Measurements from ENCODE around the gene ACACB.

ACACB gene

GRCh38 chr12:109097435-109098182 is 18.8 kb upstream of the ACACB start, which contains the start of gene UNG:
UNG (plus strand) TSS chr12:109097597; CDS start chr12:109097680, 83 bp downstream.
- H3K4me3 ChIP-seq (replicated peaks in 1 of 2; ENCODE audit: low read depth in 2 of 2, low read length in 2 of 2), result peak within 1 kb of the TSS; percentile 63 to 82
- TF ChIP-seq CTCF (IDR thresholded peaks at IDR 0.05; ENCODE audit: low read depth, low read length), result no peak
- DNase-seq (ENCODE audit: low read depth in 2 of 2), result peak; percentile 95 to 97

GRCh38 chr12:109098183-109098604 is 18.2 kb upstream of the ACACB start:
- H3K4me3 ChIP-seq (replicated peaks in 1 of 2; ENCODE audit: low read depth in 2 of 2, low read length in 2 of 2), result peak overlapping the region; percentile 63 to 82
- DNase-seq (ENCODE audit: low read depth in 2 of 2), result peak; percentile 69 to 85
- TF ChIP-seq CTCF (IDR thresholded peaks at IDR 0.05; ENCODE audit: low read depth, low read length), result no peak

- DNase-seq (ENCODE audit: low read depth in 2 of 2), result peak in 1 of 2 donors; percentile 25
- no peak for TF ChIP-seq CTCF (IDR thresholded peaks at IDR 0.05; ENCODE audit: low read depth, low read length)
- H3K4me3 ChIP-seq (replicated peaks in 1 of 2; ENCODE audit: low read depth in 2 of 2, low read length in 2 of 2), result peak overlapping the region; percentile 63 to 82
Observed at GRCh38 chr12:109098651-109099050, 17.7 kb upstream of the ACACB start.

GRCh38 chr12:109099431-109100020 is 16.9 kb upstream of the ACACB start:
- no peak for TF ChIP-seq CTCF (IDR thresholded peaks at IDR 0.05; ENCODE audit: low read depth, low read length)
- no peak overlapping the region for H3K4me3 ChIP-seq (replicated peaks in 1 of 2; ENCODE audit: low read depth in 2 of 2, low read length in 2 of 2)
- no peak for DNase-seq (ENCODE audit: low read depth in 2 of 2)

- no peak for DNase-seq (ENCODE audit: low read depth in 2 of 2)
- TF ChIP-seq CTCF (IDR thresholded peaks at IDR 0.05; ENCODE audit: low read depth, low read length), result no peak
- H3K4me3 ChIP-seq (replicated peaks in 1 of 2; ENCODE audit: low read depth in 2 of 2, low read length in 2 of 2), result no peak overlapping the region
Observed at GRCh38 chr12:109100741-109101140, 15.6 kb upstream of the ACACB start.

- TF ChIP-seq CTCF (IDR thresholded peaks at IDR 0.05; ENCODE audit: low read depth, low read length), result no peak
- H3K4me3 ChIP-seq (replicated peaks in 1 of 2; ENCODE audit: low read depth in 2 of 2, low read length in 2 of 2), result no peak overlapping the region
Observed at GRCh38 chr12:109102491-109102890, 13.9 kb upstream of the ACACB start.

More at GRCh38 chr12:109102491-109102890, 13.9 kb upstream of the ACACB start:
- no peak for DNase-seq (ENCODE audit: low read depth in 2 of 2)

Data from cardiac fibroblast (primary cell).